HG03060 (cell line): ENCODE data around the gene ELAVL3.
"Not testable (repeated sequence)": the region's sequence is repeated elsewhere in the genome, so short reads cannot be mapped to it uniquely, and the experiment has no call there.

Experiments used
- ATAC-seq: cut with Tn5 transposase; IDR thresholded peaks from one replicate; pipeline ENCODE4 v1.9.1; 2021; ENCODE audit warnings: low read depth, moderate number of reproducible peaks; ENCODE audit not compliant: unreplicated experiment

ELAVL3 gene

GRCh38 chr19:11416346-11417052 lies 64.3 kb downstream of the ELAVL3 start:
- ATAC-seq = no peak

DNA sequence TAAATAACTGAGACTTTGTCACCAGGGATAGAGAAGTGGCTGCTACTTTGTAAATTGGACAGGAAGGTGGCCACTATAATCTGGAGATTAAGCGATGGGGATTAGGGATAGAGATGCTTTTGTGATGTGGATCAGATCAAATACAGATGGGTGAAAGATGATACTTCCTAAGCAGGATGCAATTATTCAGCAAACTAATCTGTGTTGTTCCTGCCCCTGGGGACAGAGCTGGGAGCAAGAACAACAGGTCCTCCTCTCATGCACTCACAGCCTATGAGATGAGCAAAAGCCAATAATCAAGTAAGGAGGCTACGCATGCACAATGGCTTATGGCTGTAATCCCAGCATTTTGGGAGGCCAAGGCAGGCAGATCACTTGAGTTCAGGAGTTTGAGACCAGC lies 66.3 kb downstream of the ELAVL3 start:
- ATAC-seq = no peak

GRCh38 chr19:11410682-11411081 lies 70.2 kb downstream of the ELAVL3 start:
- no peak for ATAC-seq

- ATAC-seq = no peak
Observed at GRCh38 chr19:11408591-11408990, 72.3 kb downstream of the ELAVL3 start.

DNA sequence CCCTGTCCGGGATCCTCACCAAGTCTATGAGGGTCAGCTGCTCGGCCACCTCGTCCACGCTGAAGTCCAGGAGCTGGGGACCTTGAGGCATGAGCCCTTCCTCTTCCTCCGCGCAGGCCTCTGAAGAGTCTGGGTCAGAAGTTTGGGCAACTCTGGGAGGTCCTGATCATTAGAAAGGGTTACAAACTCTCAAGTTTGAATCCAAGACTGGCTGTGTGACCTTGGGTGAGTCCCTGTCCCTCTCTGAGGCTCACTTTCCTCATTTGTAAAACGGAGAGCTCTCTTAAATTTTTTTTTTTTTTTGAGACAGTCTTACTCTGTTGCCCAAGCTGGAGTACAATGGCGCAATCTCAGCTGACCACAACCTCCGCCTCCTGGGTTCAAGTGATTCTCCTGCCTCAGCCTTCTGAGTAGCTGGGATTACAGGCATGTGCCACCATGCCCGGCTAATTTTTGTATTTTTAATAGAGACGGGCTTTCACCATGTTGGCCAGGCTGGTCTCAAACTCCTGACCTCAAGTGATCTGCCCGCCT lies 74.1 kb downstream of the ELAVL3 start:
- not testable (repeated sequence) for ATAC-seq

GRCh38 chr19:11405846-11406643 lies 74.8 kb downstream of the ELAVL3 start:
- no peak for ATAC-seq

GRCh38 chr19:11404588-11405222 lies 76.1 kb downstream of the ELAVL3 start:
- no peak for ATAC-seq

- no peak for ATAC-seq
Observed at GRCh38 chr19:11401808-11402543, 78.9 kb downstream of the ELAVL3 start.
